ENCODE measurements around the gene STARD3. TPM values are rescaled to one million over a fixed set of nuclear protein-coding genes. Genes with fewer than 3 reads are reported as not detected.

The STARD3 gene
- total RNA-seq, 1 donor from 2014 or later: 15.8 TPM

Other genes starting within 250 kb of the STARD3 start
- gene FBXL20, start 235.5 kb upstream of the STARD3 start, total RNA-seq: 14.2 TPM
- gene MED1, start 185.9 kb upstream of the STARD3 start, total RNA-seq: 22.1 TPM
- 33.1 TPM for gene CDK12, start 175.7 kb upstream of the STARD3 start, total RNA-seq
- not detected for gene NEUROD2, start 29.2 kb upstream of the STARD3 start, total RNA-seq
- gene PPP1R1B, start 10.2 kb upstream of the STARD3 start, total RNA-seq: 12.8 TPM
- 20.7 TPM for gene TCAP, start 28.2 kb downstream of the STARD3 start, total RNA-seq
- not detected for gene PNMT, start 31.3 kb downstream of the STARD3 start, total RNA-seq
- 9.7 TPM for gene PGAP3, start 50.9 kb downstream of the STARD3 start, total RNA-seq
- 61.1 TPM for gene ERBB2, start 62.9 kb downstream of the STARD3 start, total RNA-seq
- 11.1 TPM for gene MIEN1, start 93.4 kb downstream of the STARD3 start, total RNA-seq
- 8.8 TPM for gene GRB7, start 100.8 kb downstream of the STARD3 start, total RNA-seq
- 0.39 TPM for gene IKZF3, start 227.2 kb downstream of the STARD3 start, total RNA-seq
- not detected for gene ZPBP2, start 231.1 kb downstream of the STARD3 start, total RNA-seq

Measured in skin of body (tissue), 1 donor.